Parietal lobe (tissue), 2 donors: ENCODE results near the gene BLACAT1. TPM values are rescaled to one million over a fixed set of nuclear protein-coding genes. Genes with fewer than 3 reads are reported as not detected.

Source experiments
- small RNA-seq: library from RNA; depleted of rRNA; stranded (forward); fragments of <200 nt; gene quantifications from one replicate; pipeline ENCODE3, GENCODE V24; 2014; ENCODE audit warnings: low replicate concordance
- total RNA-seq: library from RNA; depleted of rRNA; stranded (reverse); fragments of >200 nt; gene quantifications from one replicate; pipeline ENCODE4 v1.2.3, GENCODE V29; 2014

The BLACAT1 gene
- total RNA-seq: 4.7 TPM

GRCh38 chr1:205455581-205456382 is at the start of gene BLACAT1:
TSS of gene BLACAT1 (minus strand) at chr1:205456045.

GRCh38 chr1:205504311-205505075 is 48.6 kb upstream of the BLACAT1 start, which contains the start of gene CDK18:
TSS of gene CDK18 (plus strand) at chr1:205504669. CDS start at chr1:205523168, 18,499 bp downstream.

GRCh38 chr1:205421798-205422197 is 34.0 kb downstream of the BLACAT1 start, which contains the start of gene LEMD1:
TSS of gene LEMD1 (minus strand) at chr1:205422056. CDS start at chr1:205420536, 1,520 bp downstream.

Small RNA genes lying within 50 kb of the gene (small RNA-seq; reads per million reads assigned to genes)
- 34.8 reads per million, percentile 93 among the genes with 10 or more reads in this experiment for gene MIR135B

Other genes with a start within 250 kb of the BLACAT1 start
- 22.5 TPM for gene DSTYK, start 244.3 kb downstream of the BLACAT1 start, total RNA-seq
- gene TMCC2, start 228.1 kb downstream of the BLACAT1 start, total RNA-seq: 46.3 TPM
- gene NUAK2, start 134.3 kb downstream of the BLACAT1 start, total RNA-seq: 1.9 TPM
- 41.0 TPM for gene KLHDC8A, start 99.1 kb downstream of the BLACAT1 start, total RNA-seq
- gene LEMD1, start 34.0 kb downstream of the BLACAT1 start, total RNA-seq: 11.0 TPM
- gene CDK18, start 48.6 kb upstream of the BLACAT1 start, total RNA-seq: 1.3 TPM
- 18.5 TPM for gene ELK4, start 176.0 kb upstream of the BLACAT1 start, total RNA-seq
- 3.8 TPM for gene SLC45A3, start 224.5 kb upstream of the BLACAT1 start, total RNA-seq